UCSD-AML1 (cell line): ENCODE data around the gene COX18.

Experiments used
- DNase-seq: peaks from one replicate; lab custom pipeline; 2025; ENCODE audit not compliant: unreplicated experiment; lab: John Stamatoyannopoulos, UW

Gene COX18

DNA sequence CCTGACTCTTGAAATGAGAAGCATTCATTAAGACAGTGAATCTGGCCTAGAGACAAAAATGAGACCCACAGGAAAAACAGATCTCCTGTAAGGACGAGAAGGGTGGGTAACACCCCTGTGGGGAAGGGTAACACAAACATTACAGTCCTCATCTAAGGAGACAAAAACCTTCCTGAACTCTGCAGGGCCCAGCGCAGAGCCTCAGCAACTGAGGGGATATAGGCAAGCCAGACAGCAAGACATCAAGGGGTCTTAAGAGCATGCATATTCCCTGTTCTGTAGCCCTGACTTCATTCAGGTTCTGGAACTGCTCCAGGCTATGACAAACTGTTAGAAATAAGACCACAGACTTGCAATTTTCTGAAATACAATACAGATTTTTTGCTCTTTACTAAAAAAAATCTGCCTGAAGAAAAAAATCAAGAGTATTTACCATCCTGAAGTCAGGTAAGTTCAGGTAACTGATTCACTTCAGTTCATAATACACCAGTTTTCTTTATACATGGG is 15.5 kb downstream of the COX18 start:
- DNase-seq, result no peak

DNA sequence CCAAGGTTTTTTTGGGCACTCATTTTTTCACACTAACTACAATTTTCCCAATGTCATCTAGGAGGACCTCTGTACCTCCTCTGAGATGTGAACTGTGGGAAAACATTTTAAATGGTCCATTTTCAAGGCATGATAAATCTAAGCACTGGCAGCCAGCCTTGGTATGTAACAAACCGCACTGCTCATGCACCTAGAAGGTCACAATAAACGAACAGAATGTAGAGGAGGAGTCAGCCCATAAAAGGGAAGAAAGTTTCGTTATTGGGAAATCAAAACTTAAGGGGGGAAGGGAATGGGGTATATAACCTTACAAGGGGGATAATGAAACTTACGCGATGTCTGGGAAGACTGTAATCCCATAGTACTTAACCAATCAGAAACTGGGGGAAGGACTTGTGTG is 16.4 kb downstream of the COX18 start:
- DNase-seq, result no peak

DNA sequence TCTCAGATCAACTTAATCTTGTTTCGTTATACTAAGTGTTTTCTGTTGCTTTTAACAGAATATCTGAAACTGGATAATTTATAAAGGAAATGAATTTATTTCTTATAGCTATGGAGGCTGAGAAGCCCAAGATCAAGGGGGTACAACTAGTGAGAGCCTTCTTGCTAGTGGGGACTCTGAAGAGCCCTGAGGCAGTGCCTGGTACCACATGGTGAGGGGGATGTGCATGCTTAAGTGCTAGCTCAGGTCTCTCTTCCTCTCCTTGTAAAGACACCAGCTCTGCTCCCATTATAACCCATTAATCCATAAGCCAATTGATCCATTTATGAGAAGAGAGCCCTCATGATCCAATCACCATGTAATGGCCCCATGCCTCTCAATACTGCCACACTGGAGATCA is 17.9 kb downstream of the COX18 start:
- no peak for DNase-seq

DNA sequence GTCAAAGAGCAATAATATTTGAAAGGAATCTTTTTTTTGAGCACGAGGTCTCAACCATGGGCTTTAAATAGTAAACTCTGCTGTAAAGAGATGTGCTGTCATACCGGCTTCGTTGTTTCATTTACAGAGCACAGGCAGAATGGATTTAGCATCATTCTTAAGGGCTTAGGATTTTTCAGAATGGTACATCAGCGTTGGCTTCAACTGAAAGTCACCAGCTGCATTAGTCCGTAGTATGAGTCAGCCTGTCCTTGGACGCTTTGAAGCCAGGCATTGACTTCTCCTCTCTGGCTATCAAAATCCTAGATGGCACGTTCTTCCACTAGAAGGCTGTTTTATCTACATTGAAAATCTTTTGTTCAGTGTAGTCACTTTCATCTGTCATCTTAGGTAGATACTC is 23.6 kb downstream of the COX18 start:
- DNase-seq, result no peak

DNA sequence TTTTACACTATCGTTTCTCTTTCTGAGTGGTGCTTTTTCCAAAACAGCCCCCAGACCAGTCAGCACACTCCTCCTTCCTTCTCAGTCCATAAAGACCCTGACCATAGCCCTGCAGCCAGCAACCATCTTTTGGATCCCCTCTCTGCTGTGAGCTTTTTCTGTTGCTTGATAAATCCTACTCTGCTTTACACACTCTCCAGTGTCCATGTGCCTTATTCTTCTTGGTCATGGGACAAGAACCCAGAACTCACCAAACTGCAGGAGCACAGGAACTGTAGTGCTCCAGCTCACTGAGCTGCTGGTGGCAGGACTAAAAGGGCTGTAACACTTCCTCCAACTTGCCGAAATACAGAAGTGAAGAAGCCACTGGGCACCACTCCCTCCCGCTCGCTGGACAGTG is 32.5 kb downstream of the COX18 start:
- no peak for DNase-seq

DNA sequence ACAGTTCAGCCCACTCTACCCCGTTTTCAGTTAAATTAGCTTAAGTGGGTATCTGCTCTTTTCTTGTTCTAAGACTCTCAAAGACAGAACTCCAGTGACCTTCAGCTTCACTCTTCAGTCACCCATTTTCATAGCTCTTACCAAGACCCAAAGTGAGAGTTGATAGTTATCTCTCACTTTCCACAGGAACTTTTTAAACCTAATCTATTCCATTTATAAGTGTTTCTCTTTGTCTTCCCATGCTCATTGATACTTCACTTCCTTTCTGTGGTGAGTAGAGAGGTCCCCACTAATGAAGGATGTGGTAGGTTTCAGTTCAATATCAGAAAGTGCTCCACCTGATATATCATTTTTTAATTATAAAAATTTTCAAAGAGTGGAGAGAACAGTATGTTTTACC is 33.4 kb downstream of the COX18 start:
- no peak for DNase-seq

DNA sequence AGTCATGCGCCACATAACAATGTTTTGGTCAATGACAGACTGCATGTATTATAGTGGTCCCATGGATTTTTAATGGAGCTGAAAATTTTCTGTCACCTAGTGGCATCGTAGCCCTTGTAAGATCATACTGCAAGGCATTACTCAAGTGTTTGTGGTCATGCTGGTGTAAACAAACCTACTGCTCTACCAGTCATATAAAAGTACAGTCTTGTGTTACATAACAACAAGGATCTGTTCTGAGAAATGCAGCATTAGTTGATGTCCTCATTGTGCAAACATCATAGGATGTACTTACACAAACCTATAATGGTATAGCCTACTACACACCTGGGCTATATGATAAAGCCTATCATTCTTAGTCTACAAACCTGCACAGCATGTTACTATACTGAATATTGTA is 34.6 kb downstream of the COX18 start:
- DNase-seq, result no peak

DNA sequence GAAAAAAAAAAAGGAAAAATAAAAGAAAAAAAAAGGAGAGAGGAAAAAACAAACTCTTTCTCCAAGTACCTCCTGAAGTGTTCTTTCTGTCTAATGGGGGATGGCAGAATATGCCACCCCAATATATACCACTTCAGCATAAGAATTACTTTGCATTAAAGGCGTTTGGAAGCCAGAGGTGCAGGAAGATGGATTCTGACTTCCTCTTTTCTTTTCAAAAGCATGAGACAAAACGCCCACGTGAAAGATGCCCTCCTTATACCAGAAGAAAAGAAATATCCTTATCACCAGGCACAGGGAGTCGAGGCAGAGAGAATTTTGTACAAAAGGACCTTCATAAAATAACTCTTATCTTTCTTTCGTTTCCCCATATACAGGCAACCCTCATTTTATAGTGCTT is 40.9 kb downstream of the COX18 start:
- no peak for DNase-seq

DNA sequence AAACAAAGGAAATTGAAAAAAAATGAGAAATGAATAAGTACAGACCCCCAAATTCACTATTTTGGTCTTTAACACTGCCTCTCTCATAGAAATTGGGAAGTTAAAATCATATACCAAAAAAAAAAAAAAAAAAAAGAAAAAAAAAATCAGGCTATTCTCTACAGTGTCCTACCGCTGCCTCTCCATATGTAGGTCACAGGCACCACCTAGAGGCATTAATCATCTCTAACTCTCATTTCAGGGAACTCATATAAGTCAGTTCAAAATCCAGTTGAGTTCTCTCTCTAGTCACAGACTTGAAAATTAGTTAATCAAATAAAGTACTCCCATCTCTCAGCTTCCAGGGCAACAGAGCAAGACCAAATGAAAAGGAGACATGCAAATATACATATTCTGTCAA is 47.9 kb downstream of the COX18 start:
- DNase-seq, result no peak

DNA sequence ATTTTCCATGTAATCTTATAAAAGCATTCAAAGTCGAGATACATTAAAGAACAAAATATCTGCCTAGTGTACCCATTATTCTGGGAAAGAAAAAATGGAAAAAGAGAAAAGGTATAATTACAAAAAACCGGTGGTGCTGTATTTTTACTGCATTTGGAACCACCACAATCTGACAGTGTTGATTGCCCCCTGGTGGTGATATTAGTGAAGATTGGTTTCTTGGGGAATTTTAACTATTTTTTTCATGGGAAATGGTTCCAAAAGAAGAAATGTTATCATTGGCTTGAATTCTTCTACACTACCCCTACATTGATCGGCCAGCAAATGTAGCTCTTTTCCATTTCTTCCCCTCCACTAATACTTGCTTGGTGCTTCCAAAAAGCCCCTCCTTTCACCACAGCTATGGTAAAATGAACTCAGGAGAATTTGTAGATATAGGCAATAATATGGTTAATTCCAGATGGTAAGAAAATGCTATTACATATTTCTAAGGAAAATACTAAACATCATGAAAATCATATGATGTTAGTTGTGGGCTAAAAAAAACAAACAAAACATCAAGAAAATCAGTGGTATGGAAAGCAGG is 50.0 kb downstream of the COX18 start:
- DNase-seq, result no peak

DNA sequence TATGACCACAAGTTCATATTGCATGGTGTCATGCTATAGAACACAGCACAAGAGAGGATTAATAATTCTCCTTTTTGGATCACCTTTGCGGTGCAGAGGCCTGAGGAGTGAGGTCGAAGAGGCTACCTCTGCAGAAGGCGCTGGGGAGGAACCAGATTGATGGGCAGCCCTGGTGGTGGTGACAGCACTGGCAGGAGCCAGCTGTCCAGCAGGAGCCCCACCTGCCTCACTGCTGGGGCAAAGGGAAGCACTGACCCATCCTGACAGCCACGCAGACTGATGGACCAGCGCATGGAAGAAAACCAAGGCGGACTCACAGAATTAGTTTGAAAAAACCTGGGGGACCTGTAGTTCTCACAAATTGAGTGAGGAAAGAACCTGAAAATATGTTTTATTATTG is 50.9 kb downstream of the COX18 start:
- no peak for DNase-seq

DNA sequence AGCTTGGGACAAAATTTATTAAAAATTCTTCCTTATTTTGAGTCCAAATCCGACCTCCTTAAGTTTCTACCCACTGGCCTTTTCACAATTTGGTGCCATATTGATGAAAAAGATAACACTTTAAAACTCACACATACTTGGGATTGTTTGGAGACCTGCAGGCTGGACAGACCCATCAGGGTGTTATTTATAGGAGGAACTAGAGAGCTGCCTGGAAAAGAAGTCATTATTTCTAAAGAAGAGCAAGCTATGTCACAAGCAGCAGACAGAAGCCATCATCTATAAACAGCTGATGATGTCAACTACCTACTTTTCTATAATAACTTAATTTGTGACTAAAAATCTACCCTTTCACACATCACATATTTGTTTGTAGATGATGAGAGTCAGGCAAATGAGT is 56.2 kb downstream of the COX18 start:
- no peak for DNase-seq

DNA sequence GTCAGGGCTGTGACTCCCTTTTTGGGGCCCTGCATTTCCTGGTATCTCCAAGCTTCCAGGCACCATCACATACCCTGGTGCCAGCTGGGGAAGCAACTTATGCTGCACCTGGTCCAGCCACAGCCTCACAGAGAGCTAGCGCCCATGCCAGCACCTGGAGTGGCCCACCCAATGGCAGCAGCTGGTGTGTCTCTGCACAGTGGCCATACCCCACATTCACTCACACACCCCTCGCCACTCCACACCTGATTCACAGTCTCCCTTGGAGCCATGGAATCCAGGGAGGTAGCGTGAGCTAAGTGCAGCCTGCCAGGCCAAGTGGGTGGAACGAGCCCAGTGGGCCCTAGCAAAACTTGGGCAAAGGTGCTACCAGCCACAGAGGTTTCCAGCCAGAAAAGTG is 56.8 kb downstream of the COX18 start:
- DNase-seq, result no peak

DNA sequence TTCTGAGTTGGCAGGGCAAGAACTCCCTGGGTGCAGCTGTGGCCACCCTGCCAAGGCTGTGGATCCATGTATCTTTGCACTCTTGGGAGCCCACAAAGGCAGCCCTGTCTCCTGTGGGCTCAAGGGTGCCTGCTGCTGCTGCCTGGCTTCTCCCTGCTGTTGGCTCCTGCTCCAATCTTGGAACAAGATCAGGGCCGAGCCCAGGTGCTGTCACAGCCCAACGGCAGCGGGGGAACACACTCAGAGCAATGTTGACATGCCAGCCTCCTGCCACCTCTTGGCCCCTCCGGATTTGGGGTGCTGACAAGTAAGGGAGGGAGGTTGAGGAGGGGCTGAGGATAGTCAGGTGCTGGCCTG is 57.9 kb downstream of the COX18 start:
- no peak for DNase-seq

DNA sequence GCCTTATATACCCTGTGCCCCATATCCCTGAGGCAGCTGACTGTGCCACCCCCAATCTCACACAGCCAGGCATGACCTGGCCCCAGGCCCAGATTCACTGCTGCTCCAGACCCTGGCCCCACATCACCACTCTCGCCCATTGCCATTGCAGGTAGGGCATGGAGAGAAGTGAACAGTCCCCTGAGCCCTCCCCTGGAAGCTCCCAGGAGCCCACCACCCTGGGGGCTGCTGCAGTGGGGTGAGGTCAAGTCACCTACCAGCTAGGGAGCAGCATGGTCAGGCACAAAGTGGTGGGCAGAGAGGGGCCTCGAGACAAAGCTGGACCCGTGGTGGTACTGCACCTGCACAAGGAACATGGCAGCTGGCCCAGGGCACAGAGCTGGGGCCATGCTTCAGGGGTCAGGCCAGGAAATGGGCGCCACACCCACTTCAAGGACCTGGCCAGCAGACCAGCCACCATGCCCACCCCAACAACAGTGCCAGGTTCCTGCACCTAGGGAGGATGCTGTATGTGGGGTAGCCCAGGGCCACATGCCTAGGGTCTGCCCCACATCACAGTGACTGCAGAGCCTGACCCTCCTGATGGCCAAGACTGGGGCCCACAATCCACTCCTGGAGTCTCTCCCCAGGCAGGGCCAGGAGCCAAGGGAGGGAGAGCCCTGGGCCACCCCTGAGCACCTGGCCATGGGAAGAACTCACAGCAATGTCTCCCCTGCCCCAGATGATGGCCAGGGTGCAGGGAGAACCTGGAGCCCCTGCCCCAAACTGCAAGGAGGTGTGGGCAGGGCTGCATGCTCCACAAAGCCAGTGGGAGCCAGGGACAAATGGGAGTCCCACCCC is 58.5 kb downstream of the COX18 start:
- no peak for DNase-seq

DNA sequence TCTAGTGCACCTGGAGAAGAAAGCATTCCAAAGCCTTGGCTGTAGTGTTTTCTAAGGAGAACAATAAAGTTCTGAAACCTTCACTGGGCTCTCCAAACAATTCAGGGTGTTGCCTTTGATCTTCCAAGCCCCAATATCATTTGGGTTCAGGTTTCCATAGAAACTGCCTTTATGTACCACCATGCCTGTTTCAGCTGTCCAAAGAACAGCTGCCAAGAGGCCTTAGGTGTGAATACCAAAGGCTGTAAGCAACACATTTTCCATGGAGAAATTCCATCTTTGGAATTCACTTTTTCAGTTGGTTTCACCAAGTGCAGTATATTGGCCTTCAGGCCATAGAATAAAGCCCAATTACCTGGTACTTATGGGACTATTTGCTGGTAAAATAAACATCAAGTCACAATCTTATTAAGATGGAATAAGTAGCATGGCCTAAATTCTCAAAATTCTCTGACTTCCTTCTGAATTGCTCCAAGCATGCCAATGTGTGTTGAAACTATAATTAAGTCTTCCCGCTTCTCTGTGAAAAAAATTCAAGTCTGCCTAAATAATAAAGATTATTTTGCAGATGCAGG is 61.9 kb downstream of the COX18 start:
- DNase-seq, result no peak

DNA sequence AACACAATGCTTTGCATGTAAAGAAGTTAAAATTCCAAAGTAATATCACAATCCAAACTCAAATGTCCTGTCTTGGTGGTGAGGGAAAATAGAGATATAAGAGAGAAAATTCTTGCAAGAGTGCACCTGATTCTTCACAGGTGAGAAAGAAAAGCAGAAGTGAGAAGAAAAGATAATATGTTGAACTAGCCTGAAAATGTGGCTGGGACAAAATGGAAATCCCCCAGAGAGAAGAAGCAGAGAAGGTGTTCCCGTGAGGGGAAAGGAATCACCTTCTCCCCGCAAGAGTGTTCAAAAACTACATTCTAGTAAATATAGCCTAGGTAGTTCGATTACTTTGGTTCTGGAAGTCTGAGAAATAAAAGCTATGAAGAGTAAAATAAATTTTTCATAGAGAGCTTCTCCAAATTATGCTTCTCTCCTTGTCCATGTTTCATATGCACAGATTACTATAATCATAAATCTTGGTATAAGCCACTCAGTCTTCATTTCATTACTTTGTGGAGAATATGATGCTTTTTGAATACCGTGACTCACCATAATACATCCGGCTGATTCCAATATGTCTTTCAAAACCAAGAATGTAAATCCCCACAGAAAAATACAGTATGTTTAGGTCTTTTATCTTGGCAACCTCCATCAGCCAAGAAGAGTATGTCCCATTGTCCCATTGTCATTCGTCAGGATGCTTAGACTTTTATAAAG is 63.1 kb downstream of the COX18 start:
- DNase-seq, result no peak

DNA sequence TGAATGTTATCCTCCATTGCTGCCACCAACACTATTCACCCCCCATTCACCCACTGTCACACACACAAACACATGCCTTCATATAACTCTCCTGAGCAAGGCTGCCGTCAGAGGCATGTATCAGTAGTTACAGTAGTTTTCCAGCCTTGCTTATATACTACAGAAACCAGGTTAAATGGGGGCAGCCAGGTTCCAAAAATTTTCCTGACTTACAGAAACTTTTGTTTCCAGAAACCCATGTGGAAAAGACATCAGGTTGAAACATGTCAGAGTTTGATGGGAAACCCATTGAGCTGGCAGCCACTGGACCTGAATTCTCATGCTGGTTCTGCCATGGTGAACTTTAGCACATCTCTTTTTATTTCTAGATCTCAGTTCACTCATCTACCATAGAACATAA is 64.0 kb downstream of the COX18 start:
- DNase-seq, result no peak
